ENCODE measurements around the gene NAGLU. TPM values are rescaled to one million over a fixed set of nuclear protein-coding genes. Genes with fewer than 3 reads are reported as not detected.
"Not testable (repeated sequence)": the region's sequence is repeated elsewhere in the genome, so short reads cannot be mapped to it uniquely, and the experiment has no call there.

Gene NAGLU
- total RNA-seq, 6 experiments from 2014 or later: 38.7 to 43.1 (median 39.9) TPM

DNA sequence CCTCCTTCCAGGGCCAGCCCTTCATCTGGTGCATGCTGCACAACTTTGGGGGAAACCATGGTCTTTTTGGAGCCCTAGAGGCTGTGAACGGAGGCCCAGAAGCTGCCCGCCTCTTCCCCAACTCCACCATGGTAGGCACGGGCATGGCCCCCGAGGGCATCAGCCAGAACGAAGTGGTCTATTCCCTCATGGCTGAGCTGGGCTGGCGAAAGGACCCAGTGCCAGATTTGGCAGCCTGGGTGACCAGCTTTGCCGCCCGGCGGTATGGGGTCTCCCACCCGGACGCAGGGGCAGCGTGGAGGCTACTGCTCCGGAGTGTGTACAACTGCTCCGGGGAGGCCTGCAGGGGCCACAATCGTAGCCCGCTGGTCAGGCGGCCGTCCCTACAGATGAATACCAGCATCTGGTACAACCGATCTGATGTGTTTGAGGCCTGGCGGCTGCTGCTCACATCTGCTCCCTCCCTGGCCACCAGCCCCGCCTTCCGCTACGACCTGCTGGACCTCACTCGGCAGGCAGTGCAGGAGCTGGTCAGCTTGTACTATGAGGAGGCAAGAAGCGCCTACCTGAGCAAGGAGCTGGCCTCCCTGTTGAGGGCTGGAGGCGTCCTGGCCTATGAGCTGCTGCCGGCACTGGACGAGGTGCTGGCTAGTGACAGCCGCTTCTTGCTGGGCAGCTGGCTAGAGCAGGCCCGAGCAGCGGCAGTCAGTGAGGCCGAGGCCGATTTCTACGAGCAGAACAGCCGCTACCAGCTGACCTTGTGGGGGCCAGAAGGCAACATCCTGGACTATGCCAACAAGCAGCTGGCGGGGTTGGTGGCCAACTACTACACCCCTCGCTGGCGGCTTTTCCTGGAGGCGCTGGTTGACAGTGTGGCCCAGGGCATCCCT is 7.4 kb downstream of the NAGLU start:
- no peak for DNase-seq
- Mint-ChIP-seq H3K4me1 (ENCODE audit: low read depth) (no peaks in the 10 kb centered on the region; the same call in 1 of the 2 replicates), H3K27ac (no peak overlapping the region), H3K4me3 (no peak overlapping the region), H3K36me3 (ENCODE audit: low read depth) (peaks cover 20% of the 10 kb centered on the region), H3K9me3 (no peaks in the 10 kb centered on the region), H3K27me3 (ENCODE audit: insufficient read depth) (peaks cover 3% of the 10 kb centered on the region)
- TF ChIP-seq, protein P1, sequence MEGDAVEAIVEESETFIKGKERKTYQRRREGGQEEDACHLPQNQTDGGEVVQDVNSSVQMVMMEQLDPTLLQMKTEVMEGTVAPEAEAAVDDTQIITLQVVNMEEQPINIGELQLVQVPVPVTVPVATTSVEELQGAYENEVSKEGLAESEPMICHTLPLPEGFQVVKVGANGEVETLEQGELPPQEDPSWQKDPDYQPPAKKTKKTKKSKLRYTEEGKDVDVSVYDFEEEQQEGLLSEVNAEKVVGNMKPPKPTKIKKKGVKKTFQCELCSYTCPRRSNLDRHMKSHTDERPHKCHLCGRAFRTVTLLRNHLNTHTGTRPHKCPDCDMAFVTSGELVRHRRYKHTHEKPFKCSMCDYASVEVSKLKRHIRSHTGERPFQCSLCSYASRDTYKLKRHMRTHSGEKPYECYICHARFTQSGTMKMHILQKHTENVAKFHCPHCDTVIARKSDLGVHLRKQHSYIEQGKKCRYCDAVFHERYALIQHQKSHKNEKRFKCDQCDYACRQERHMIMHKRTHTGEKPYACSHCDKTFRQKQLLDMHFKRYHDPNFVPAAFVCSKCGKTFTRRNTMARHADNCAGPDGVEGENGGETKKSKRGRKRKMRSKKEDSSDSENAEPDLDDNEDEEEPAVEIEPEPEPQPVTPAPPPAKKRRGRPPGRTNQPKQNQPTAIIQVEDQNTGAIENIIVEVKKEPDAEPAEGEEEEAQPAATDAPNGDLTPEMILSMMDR (IDR thresholded peaks at IDR 0.05): no peak

DNA sequence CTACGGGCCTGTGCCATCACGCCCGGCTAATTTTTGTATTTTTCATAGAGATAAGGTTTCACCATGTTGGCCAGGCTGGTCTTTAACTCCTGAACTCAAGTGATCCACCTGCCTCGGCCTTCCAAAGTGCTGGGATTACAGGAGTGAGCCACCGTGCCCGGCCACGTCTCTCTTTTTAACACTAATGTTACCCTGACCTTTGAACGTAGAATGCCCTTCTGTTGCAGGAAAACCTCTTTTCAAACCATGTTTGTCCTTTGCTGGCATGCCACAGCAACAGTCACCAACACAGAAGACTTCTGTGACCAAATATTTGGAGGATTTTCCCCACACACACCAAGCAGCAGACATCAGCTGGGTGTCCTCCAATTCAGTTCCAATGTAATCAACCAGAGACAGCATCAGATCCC is 8.8 kb downstream of the NAGLU start:
- H3K36me3 Mint-ChIP-seq (ENCODE audit: low read depth): peaks cover 14% of the 10 kb centered on the region
- no peak overlapping the region for H3K4me3 Mint-ChIP-seq
- no peaks in the 10 kb centered on the region for H3K9me3 Mint-ChIP-seq
- peaks cover 3% of the 10 kb centered on the region for H3K27me3 Mint-ChIP-seq (ENCODE audit: insufficient read depth)
- peaks cover 9% of the 10 kb centered on the region; the same call in 1 of the 2 replicates for H3K4me1 Mint-ChIP-seq (ENCODE audit: low read depth)
- DNase-seq: no peak
- no peak overlapping the region for H3K27ac Mint-ChIP-seq
- TF ChIP-seq, protein P1 (IDR thresholded peaks at IDR 0.05): no peak

DNA sequence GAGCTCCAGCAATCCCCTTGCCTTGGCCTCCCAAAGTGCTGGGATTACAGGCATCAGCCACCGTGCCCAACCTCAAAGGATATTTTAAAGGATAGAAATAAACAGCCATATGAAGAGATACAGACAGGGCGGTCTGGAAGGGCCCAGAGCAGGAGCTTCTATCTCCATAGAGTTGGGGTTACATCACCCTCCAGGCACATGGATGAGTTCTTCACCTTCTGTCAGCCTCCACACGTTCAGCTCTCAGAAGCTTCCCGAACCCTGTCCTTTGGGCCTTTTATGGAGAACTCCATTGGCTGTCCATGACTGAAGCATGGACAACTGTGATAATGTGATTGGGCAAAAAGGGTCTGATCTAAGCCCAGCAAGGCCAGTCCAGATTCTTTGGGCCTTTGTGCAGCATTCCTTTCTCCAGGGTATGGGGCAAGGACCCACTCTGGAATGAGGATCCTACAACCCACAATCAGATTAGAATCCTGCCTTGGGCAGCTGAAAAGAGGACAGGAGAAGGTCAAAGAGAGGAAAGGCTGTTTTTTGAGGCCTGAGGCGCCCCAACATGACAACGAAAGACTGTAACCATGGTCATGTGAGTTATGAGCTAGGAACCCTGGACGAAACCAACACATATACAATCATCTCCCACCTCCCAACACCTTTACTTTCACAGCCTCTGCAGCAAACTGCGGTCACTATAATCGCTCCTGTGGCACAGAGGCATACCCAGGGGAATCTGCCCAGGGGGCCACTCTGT is 9.9 kb downstream of the NAGLU start:
- H3K27me3 Mint-ChIP-seq (ENCODE audit: insufficient read depth); H3K4me1 Mint-ChIP-seq (ENCODE audit: low read depth); H3K9me3 Mint-ChIP-seq; H3K36me3 Mint-ChIP-seq (ENCODE audit: low read depth); DNase-seq; H3K4me3 Mint-ChIP-seq: not testable (repeated sequence)
- peak overlapping the region; percentile 56 for H3K27ac Mint-ChIP-seq

DNA sequence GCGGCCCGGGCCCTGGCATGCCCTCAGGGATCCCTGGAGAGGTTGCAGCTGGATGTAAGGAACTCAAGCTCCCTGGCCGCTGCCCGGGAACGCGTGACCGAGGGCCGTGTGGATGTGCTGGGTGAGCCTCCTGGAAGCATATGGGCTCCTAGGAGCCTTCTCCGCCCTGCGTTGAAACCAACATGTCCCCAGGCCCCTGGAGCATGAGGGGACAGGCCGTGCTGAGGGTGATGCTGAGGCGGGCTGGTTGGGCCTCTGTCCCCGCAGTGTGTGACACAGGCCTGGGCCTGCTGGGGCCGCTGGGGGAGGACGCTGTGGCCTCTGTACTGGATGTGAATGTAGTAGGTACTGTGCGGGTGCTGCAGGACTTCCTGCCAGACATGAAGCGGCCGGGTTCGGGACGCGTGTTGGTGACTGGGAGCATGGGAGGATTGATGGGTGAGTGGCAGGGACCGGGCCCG is 11.0 kb downstream of the NAGLU start:
- TF ChIP-seq, protein P1 (IDR thresholded peaks at IDR 0.05): no peak
- H3K27me3 Mint-ChIP-seq (ENCODE audit: insufficient read depth): peaks cover 3% of the 10 kb centered on the region
- H3K36me3 Mint-ChIP-seq (ENCODE audit: low read depth): 0 out of 2 replicates have a peak, but pooled peaks cover 4% of the 10 kb centered on the region
- H3K9me3 Mint-ChIP-seq: no peaks in the 10 kb centered on the region
- H3K27ac Mint-ChIP-seq: no peak overlapping the region
- peaks cover 9% of the 10 kb centered on the region; the same call in 1 of the 2 replicates for H3K4me1 Mint-ChIP-seq (ENCODE audit: low read depth)
- no peak overlapping the region for H3K4me3 Mint-ChIP-seq
- DNase-seq: no peak

DNA sequence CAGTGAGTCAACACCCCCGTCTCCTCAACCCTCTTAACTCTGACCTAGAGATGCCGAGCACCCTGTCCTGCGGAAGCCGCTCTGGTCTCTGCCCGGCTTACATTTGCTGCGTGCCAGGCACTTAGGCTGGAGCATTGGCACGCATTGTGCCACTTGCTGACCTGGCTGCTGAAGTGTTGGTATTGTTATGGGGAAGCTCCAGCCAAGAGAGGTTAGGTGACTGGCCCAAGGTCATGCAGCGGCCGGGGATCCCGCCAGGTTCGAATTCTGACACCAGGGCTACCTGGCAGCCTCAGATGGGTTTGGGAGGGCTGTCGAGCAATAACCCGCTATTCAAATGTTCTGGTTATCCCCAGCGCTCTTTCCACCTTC is 11.6 kb downstream of the NAGLU start:
- Mint-ChIP-seq H3K9me3 (no peaks in the 10 kb centered on the region), H3K4me1 (ENCODE audit: low read depth) (peaks cover 9% of the 10 kb centered on the region; the same call in 1 of the 2 replicates), H3K4me3 (no peak overlapping the region), H3K27ac (no peak overlapping the region), H3K36me3 (ENCODE audit: low read depth) (0 out of 2 replicates have a peak, but pooled peaks cover 4% of the 10 kb centered on the region), H3K27me3 (ENCODE audit: insufficient read depth) (peaks cover 3% of the 10 kb centered on the region)
- DNase-seq: no peak
- TF ChIP-seq, protein P1 (IDR thresholded peaks at IDR 0.05): no peak
